H9 (cell line): ENCODE data around the gene ZMYM3. TPM values are rescaled to one million over a fixed set of nuclear protein-coding genes. Genes with fewer than 3 reads are reported as not detected.

ENCODE experiments used
- DNase-seq: peaks from one replicate; pipeline ENCODE4 v3.0.0-alpha.2; 2017
- H2AFZ ChIP-seq: one replicate; pipeline ENCODE4 v1.6.1; 2013; ENCODE audit warnings: mild to moderate bottlenecking, low read length, control low read depth, moderate library complexity
- H2AK5ac ChIP-seq: 2 replicates; pipeline ENCODE4 v1.6.1; 2013; ENCODE audit warnings: low read length, control low read depth, mixed read lengths; ENCODE audit not compliant: insufficient read length
- H2BK120ac ChIP-seq: one replicate; pipeline ENCODE4 v1.6.1; 2013; ENCODE audit warnings: low read depth, mild to moderate bottlenecking, low read length, control low read depth, inconsistent platforms; ENCODE audit not compliant: poor library complexity, severe bottlenecking
- H2BK12ac ChIP-seq: 2 replicates; pipeline ENCODE4 v1.6.1; 2013; ENCODE audit warnings: low read length, control low read depth, mixed read lengths, low read depth; ENCODE audit not compliant: insufficient read length
- H2BK15ac ChIP-seq: 2 replicates; pipeline ENCODE4 v1.6.1; 2013; ENCODE audit warnings: low read depth, low read length, control low read depth
- H2BK20ac ChIP-seq: one replicate; pipeline ENCODE4 v1.6.1; 2013; ENCODE audit warnings: low read depth, mild to moderate bottlenecking, low read length, control low read depth, inconsistent platforms; ENCODE audit not compliant: poor library complexity, severe bottlenecking
- H2BK5ac ChIP-seq: 2 replicates; pipeline ENCODE4 v1.6.1; 2013; ENCODE audit warnings: low read length, control low read depth, mixed read lengths; ENCODE audit not compliant: insufficient read length
- H3K14ac ChIP-seq: 2 replicates; pipeline ENCODE4 v1.6.1; 2013; ENCODE audit warnings: low read length, control low read depth; ENCODE audit not compliant: insufficient read depth
- H3K18ac ChIP-seq: 2 replicates; pipeline ENCODE4 v1.6.1; 2013; ENCODE audit warnings: low read depth, mild to moderate bottlenecking, mixed read lengths, low read length, control low read depth; ENCODE audit not compliant: insufficient read length
- H3K23ac ChIP-seq: 2 replicates; pipeline ENCODE4 v1.6.1; 2013; ENCODE audit warnings: low read length, control low read depth, mixed read lengths, low read depth; ENCODE audit not compliant: insufficient read length
- H3K23me2 ChIP-seq: 2 replicates; pipeline ENCODE4 v1.6.1; 2013; ENCODE audit warnings: low read depth, mild to moderate bottlenecking, mixed read lengths, low read length, control low read depth; ENCODE audit not compliant: insufficient read length, poor library complexity, severe bottlenecking
- H3K27ac ChIP-seq: 2 replicates; pipeline ENCODE4 v1.5.1; 2013; ENCODE audit warnings: low read length, control low read depth, mixed read lengths, low read depth; ENCODE audit not compliant: insufficient read length
- H3K27me3 ChIP-seq: 2 replicates; pipeline ENCODE4 v1.6.1; 2013; ENCODE audit warnings: low read length, control low read depth, inconsistent platforms; ENCODE audit not compliant: insufficient read depth
- H3K4ac ChIP-seq: 2 replicates; pipeline ENCODE4 v1.6.1; 2013; ENCODE audit warnings: low read depth, mild to moderate bottlenecking, control low read depth, inconsistent platforms, low read length, moderate library complexity
- H3K4me1 ChIP-seq: 2 replicates; pipeline ENCODE4 v1.6.1; 2013; ENCODE audit warnings: low read length, control low read depth, inconsistent platforms; ENCODE audit not compliant: insufficient read depth
- H3K4me2 ChIP-seq: 2 replicates; pipeline ENCODE4 v1.6.1; 2013; ENCODE audit warnings: low read length, control low read depth, mixed read lengths; ENCODE audit not compliant: insufficient read length, insufficient read depth
- H3K56ac ChIP-seq: 2 replicates; pipeline ENCODE4 v1.6.1; 2013; ENCODE audit warnings: low read depth, mild to moderate bottlenecking, mixed read lengths, low read length, control low read depth; ENCODE audit not compliant: insufficient read length
- H3K79me1 ChIP-seq: 2 replicates; pipeline ENCODE4 v1.6.1; 2013; ENCODE audit warnings: low read depth, mild to moderate bottlenecking, moderate library complexity, low read length, control low read depth, inconsistent platforms; ENCODE audit not compliant: insufficient read depth, poor library complexity, severe bottlenecking
- H3K79me2 ChIP-seq: 2 replicates; pipeline ENCODE4 v1.6.1; 2013; ENCODE audit warnings: low read length, control low read depth, inconsistent platforms; ENCODE audit not compliant: insufficient read depth
- H3K9ac ChIP-seq: 2 replicates; pipeline ENCODE4 v1.6.1; 2013; ENCODE audit warnings: low read length, control low read depth, mixed read lengths; ENCODE audit not compliant: insufficient read length; ENCODE audit errors: extremely low read depth
- H3K9me3 ChIP-seq: one replicate; pipeline ENCODE4 v1.6.1; 2013; ENCODE audit warnings: low read depth, low read length, inconsistent platforms; ENCODE audit not compliant: control insufficient read depth
- H3T11ph ChIP-seq: one replicate; pipeline ENCODE4 v1.6.1; 2013; ENCODE audit warnings: mild to moderate bottlenecking, low read length, control low read depth, inconsistent platforms
- H4K20me1 ChIP-seq: one replicate; pipeline ENCODE4 v1.6.1; 2013; ENCODE audit not compliant: control insufficient read depth, insufficient read length, insufficient read depth
- H4K5ac ChIP-seq: 2 replicates; pipeline ENCODE4 v1.6.1; 2013; ENCODE audit warnings: low read depth, mild to moderate bottlenecking, mixed read lengths, low read length, control low read depth; ENCODE audit not compliant: insufficient read length
- H4K8ac ChIP-seq: replicated peaks from 2 replicates; pipeline ENCODE4 v1.6.1; 2013; ENCODE audit warnings: low read length, control low read depth, mixed read lengths, low read depth; ENCODE audit not compliant: insufficient read length
- H4K91ac ChIP-seq: 2 replicates; pipeline ENCODE4 v1.6.1; 2013; ENCODE audit warnings: low read depth, mild to moderate bottlenecking, moderate library complexity, mixed read lengths, low read length, control low read depth; ENCODE audit not compliant: insufficient read length
- H3K27ac Mint-ChIP-seq, 3 experiments: 2 replicates in 2 of 3; 3 replicates in 1 of 3; pipeline ENCODE4 v1.8.0; 2020 to 2021; ENCODE audit warnings: mixed read lengths in 3 of 3, mild to moderate bottlenecking in 1 of 3, moderate library complexity in 1 of 3
- H3K27me3 Mint-ChIP-seq: 2 replicates; pipeline ENCODE4 v1.8.0; 2021; ENCODE audit warnings: low read depth, mild to moderate bottlenecking, moderate library complexity, mixed read lengths
- H3K36me3 Mint-ChIP-seq, 3 experiments: 2 replicates in 2 of 3; 3 replicates in 1 of 3; pipeline ENCODE4 v1.8.0; 2020 to 2021; ENCODE audit warnings: low read depth in 3 of 3, mixed read lengths in 3 of 3; ENCODE audit not compliant: insufficient read depth in 1 of 3
- H3K4me1 Mint-ChIP-seq, 2 experiments: 2 replicates each; pipeline ENCODE4 v1.8.0; 2020; ENCODE audit warnings: mixed read lengths in 2 of 2
- H3K4me3 Mint-ChIP-seq, 2 experiments: 2 replicates in 1 of 2; 3 replicates in 1 of 2; pipeline ENCODE4 v1.8.0; 2020 to 2021; ENCODE audit warnings: mild to moderate bottlenecking in 2 of 2, mixed read lengths in 2 of 2, moderate library complexity in 1 of 2
- H3K9me3 Mint-ChIP-seq, 2 experiments: 2 replicates in 1 of 2; 3 replicates in 1 of 2; pipeline ENCODE4 v1.8.0; 2020; ENCODE audit warnings: mild to moderate bottlenecking in 2 of 2, mixed read lengths in 2 of 2, moderate library complexity in 1 of 2
- CTCF ChIP-seq: fragments of 200-600 bp; sonication (generic); conservative IDR thresholded peaks from 3 replicates; pipeline ENCODE4 v1.8.0; 2021; ENCODE audit warnings: antibody characterized with exemption, mild to moderate bottlenecking
- WGBS: extraction: QIAGEN DNeasy Blood & Tissue Kit; methylation state at CpG from one replicate; pipeline ENCODE4 v1.1.7; 2013; ENCODE audit warnings: missing lambda C conversion rate, low lambda C conversion rate, mixed read lengths; ENCODE audit not compliant: insufficient read length; ENCODE audit errors: extremely low coverage; 5-methylcytosine and 5-hydroxymethylcytosine counted together
- total RNA-seq: library from RNA; stranded (reverse); gene quantifications from 2 replicates; pipeline ENCODE4 v1.2.1, GENCODE V29; 2021

ZMYM3 gene
- total RNA-seq, 1 experiment from 2014 or later: 86.5 TPM

DNA sequence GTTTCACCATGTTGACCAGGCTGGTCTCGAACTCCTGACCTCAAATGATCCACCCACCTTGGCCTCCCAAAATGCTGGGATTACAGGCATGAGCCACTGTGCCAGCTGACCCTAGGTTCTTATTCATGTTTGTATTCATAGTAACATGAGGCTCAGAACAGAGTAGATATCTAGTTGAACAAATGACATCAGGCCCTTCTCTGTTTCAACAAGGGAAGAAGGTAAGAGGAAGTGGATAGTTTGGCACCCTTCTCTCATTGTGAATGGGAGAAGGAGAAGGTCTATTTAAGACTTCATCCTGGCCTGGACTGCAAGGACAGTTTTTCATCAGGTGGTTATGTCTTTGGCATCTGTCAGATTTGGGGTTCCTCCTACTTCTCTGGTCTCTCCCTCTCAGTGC lies 17.1 kb downstream of the ZMYM3 start:
- no peak overlapping the region for H3K56ac ChIP-seq
- no peak overlapping the region for H4K8ac ChIP-seq
- no peak overlapping the region for H4K5ac ChIP-seq
- no peak overlapping the region for H3T11ph ChIP-seq
- H3K23me2 ChIP-seq: no peaks in the 10 kb centered on the region
- H3K27me3 ChIP-seq: no peaks in the 10 kb centered on the region
- no peak overlapping the region for H2AK5ac ChIP-seq
- no peak overlapping the region for H3K9ac ChIP-seq
- H3K4me1 Mint-ChIP-seq: peaks cover 6 to 8% of the 10 kb centered on the region in 2 experiments; a peak in 3 of 4 replicates
- no peak overlapping the region for H3K23ac ChIP-seq
- H3K4ac ChIP-seq: no peak overlapping the region
- H2BK12ac ChIP-seq: no peak overlapping the region
- no peak overlapping the region for H4K91ac ChIP-seq
- no peak overlapping the region for H3K4me3 Mint-ChIP-seq
- WGBS: no CpG with 5 or more reads among the region's 1 CpG
- H4K20me1 ChIP-seq: no peaks in the 10 kb centered on the region
- no peak overlapping the region for H2BK120ac ChIP-seq
- H3K4me2 ChIP-seq: no peak overlapping the region
- no peak overlapping the region for H2AFZ ChIP-seq
- no peak overlapping the region for H3K27ac ChIP-seq
- H3K9me3 ChIP-seq: peaks cover 33% of the 10 kb centered on the region
- no peak for DNase-seq
- H3K18ac ChIP-seq: no peak overlapping the region
- H3K14ac ChIP-seq: no peak overlapping the region
- H2BK20ac ChIP-seq: no peak overlapping the region
- H3K79me1 ChIP-seq: no peaks in the 10 kb centered on the region
- no peak overlapping the region for H2BK15ac ChIP-seq
- no peak overlapping the region for H2BK5ac ChIP-seq
- TF ChIP-seq CTCF: no peak
- peaks cover 65 to 72% of the 10 kb centered on the region in 2 experiments for H3K9me3 Mint-ChIP-seq
- H3K36me3 Mint-ChIP-seq: peaks cover 21 to 28% (median 28%) of the 10 kb centered on the region in 3 experiments
- H3K27ac Mint-ChIP-seq: no peak overlapping the region
- H3K79me2 ChIP-seq: no peaks in the 10 kb centered on the region
- H3K4me1 ChIP-seq: no peaks in the 10 kb centered on the region
- H3K27me3 Mint-ChIP-seq: no peaks in the 10 kb centered on the region
